Measurements from ENCODE around the gene MESP2.
A peak's percentile ranks its signal among the peaks of the same experiment; 100 is the strongest.

MESP2 gene

DNA sequence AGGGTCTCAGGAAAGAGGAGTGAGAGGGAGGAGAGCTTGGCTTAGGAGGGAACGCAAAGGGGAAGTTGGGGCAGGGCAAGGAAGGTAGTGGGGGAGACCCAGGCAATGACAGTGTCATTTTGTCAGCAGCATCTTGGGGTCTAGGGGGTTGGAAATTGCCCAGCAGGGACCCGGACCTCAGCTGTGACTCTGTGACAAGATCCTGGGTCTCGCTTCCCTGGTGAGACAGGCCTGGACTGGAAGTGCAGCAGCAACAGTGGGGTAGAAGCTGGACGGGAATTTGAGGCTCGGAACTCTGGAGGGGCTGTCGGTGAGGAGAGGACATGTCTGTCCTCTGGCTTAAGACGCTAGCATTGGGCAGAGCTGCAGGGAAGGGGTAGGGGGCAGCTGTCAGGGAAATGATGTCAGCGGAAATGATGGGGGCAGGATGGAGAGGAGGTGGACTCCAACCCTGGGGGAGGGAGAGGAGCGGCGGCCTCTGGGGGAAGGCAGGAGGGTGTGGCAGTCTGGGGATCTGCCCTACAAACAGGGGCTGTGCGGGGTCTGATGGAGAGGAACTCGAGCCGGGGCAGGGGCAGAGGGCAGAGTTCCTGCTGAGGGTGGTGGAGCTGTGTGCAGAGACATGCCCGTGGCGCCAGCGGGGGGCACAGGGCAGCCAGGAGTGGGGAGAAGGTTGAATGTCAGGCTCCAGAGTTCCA lies 26.2 kb downstream of the MESP2 start:
- H3K27ac ChIP-seq = no peak overlapping the region
- CTCF ChIA-PET = no interaction called here
- POLR2A ChIA-PET (ENCODE audit: low non-redundant PET) = no interaction called here
- TF ChIP-seq CTCF (conservative IDR thresholded peaks at IDR 0.05; ENCODE audit: low read depth) = no peak
- DNase-seq (ENCODE audit: low spot score) = no peak

GRCh38 chr15:89802986-89803824 lies 27.1 kb downstream of the MESP2 start:
- POLR2A ChIA-PET (ENCODE audit: low non-redundant PET) = no interaction called here
- no peak for TF ChIP-seq CTCF (conservative IDR thresholded peaks at IDR 0.05; ENCODE audit: low read depth)
- CTCF ChIA-PET = no interaction called here
- no peak for DNase-seq (ENCODE audit: low spot score)
- no peak overlapping the region for H3K27ac ChIP-seq

- DNase-seq (ENCODE audit: low spot score) = no peak
- TF ChIP-seq CTCF (conservative IDR thresholded peaks at IDR 0.05; ENCODE audit: low read depth) = no peak
- ChIA-PET CTCF (no interaction called here), POLR2A (ENCODE audit: low non-redundant PET) (no interaction called here)
- peak overlapping the region; percentile 0 for H3K27ac ChIP-seq
Measured at GRCh38 chr15:89803941-89804800, 28.0 kb downstream of the MESP2 start.

- ChIA-PET POLR2A (ENCODE audit: low non-redundant PET) (no interaction called here), CTCF (interaction anchor here (0.8 kb wide), 1 partner anchor 46 kb away, joined by 4 read pairs; no protein-coding TSS in a partner anchor)
- TF ChIP-seq CTCF (conservative IDR thresholded peaks at IDR 0.05; ENCODE audit: low read depth) = no peak
- 0 out of 2 replicates have a peak overlapping the region, but pooled peaks have one; percentile 0 for H3K27ac ChIP-seq
- DNase-seq (ENCODE audit: low spot score) = no peak
Measured at GRCh38 chr15:89805241-89806209, 29.4 kb downstream of the MESP2 start.

DNA sequence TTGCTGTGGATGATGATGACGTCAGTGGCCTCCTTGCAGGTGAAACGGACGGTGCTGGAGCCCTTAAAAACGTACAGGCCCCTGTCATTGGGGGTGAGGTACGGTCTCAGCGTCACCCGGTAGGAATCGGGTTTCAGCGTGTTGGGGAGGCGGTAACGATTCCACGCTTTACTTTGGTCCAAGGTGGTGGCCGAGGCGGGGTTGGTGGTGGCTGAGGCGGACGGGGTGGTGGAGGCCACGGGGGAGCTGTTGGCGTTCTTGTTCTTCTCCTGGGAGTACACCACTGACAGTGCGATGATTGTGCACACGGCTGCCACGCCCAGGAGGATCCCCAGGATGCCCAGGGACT lies 30.1 kb downstream of the MESP2 start:
- no peak for TF ChIP-seq CTCF (conservative IDR thresholded peaks at IDR 0.05; ENCODE audit: low read depth)
- ChIA-PET POLR2A (ENCODE audit: low non-redundant PET) (no interaction called here), CTCF (no interaction called here)
- no peak for DNase-seq (ENCODE audit: low spot score)
- H3K27ac ChIP-seq = peak overlapping the region; percentile 89; the same call in 1 of the 2 replicates
